Measurements from ENCODE around the gene PRKAR1B.
"Not testable (repeated sequence)": the region's sequence is repeated elsewhere in the genome, so short reads cannot be mapped to it uniquely, and the experiment has no call there.

The PRKAR1B gene

GRCh38 chr7:556837-557557 is 170.1 kb downstream of the PRKAR1B start:
- TF ChIP-seq ZFX (IDR thresholded peaks at IDR 0.05) = no peak
- no peak for TF ChIP-seq CTCF (conservative IDR thresholded peaks at IDR 0.05)
- no peak overlapping the region for H3K27ac ChIP-seq

- TF ChIP-seq CTCF (conservative IDR thresholded peaks at IDR 0.05) (no peak), ZFX (IDR thresholded peaks at IDR 0.05) (no peak)
- no peak overlapping the region for H3K27ac ChIP-seq
Observed at GRCh38 chr7:556291-556826, 170.7 kb downstream of the PRKAR1B start.

GRCh38 chr7:555551-556160 is 171.4 kb downstream of the PRKAR1B start:
- no peak overlapping the region for H3K27ac ChIP-seq
- TF ChIP-seq CTCF (conservative IDR thresholded peaks at IDR 0.05) = no peak
- TF ChIP-seq ZFX (IDR thresholded peaks at IDR 0.05) = no peak

GRCh38 chr7:553636-554111 is 173.4 kb downstream of the PRKAR1B start:
- TF ChIP-seq ZFX (IDR thresholded peaks at IDR 0.05) (no peak), CTCF (conservative IDR thresholded peaks at IDR 0.05) (no peak)
- no peak overlapping the region for H3K27ac ChIP-seq

- TF ChIP-seq CTCF (conservative IDR thresholded peaks at IDR 0.05) (no peak), ZFX (IDR thresholded peaks at IDR 0.05) (no peak)
- H3K27ac ChIP-seq = no peak overlapping the region
Observed at GRCh38 chr7:552868-553635, 174.0 kb downstream of the PRKAR1B start.

- H3K27ac ChIP-seq = not testable (repeated sequence)
Observed at GRCh38 chr7:552151-552867, 174.8 kb downstream of the PRKAR1B start.

GRCh38 chr7:551615-551970 is 175.5 kb downstream of the PRKAR1B start:
- H3K27ac ChIP-seq = not testable (repeated sequence)

All from C4-2B (cell line).